Hippocampal formation (tissue), 2 donors: ENCODE data around the gene ZNF30.
"Not testable (repeated sequence)": the region's sequence is repeated elsewhere in the genome, so short reads cannot be mapped to it uniquely, and the experiment has no call there.

Experiments
- DNase-seq, 2 donors: peaks; one replicate each; lab custom pipeline; 2025; lab: John Stamatoyannopoulos, UW

ZNF30 gene

GRCh38 chr19:34985249-34986022 is 58.7 kb downstream of the ZNF30 start:
- DNase-seq = no peak

GRCh38 chr19:34988119-34988518 is 61.4 kb downstream of the ZNF30 start:
- no peak for DNase-seq

- DNase-seq = no peak
These were observed 62.6 kb downstream of the ZNF30 start for GRCh38 chr19:34989298-34989697.

GRCh38 chr19:34990578-34991192 is 64.0 kb downstream of the ZNF30 start:
- no peak for DNase-seq

GRCh38 chr19:34991542-34992333 is 65.0 kb downstream of the ZNF30 start:
- no peak for DNase-seq

GRCh38 chr19:34992582-34992981 is 65.9 kb downstream of the ZNF30 start:
- DNase-seq = not testable (repeated sequence)

- no peak for DNase-seq
These were observed 67.6 kb downstream of the ZNF30 start for GRCh38 chr19:34994286-34994642.
